ENCODE measurements around the gene TEAD1.

DNA sequence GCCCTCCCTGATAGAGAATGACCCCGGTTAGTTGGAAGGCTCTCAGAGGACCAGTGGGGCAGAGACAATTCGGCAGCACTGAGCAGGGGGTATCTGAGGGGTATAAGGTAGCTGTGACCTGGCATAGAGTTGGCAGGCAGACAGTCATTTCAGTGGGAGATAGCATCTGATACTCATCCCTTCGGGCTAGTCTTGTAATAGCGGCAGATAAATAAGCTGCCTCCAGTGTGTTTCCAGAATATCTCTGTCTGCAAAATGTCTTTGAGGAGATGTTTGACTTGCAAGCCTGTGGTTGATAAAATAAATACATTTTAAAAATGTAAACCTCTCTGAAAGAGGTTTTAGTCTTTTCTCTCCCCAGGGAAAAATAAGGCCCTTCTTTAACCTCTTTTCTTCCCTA, 54.2 kb downstream of the TEAD1 start:
- TF ChIP-seq, protein P1, sequence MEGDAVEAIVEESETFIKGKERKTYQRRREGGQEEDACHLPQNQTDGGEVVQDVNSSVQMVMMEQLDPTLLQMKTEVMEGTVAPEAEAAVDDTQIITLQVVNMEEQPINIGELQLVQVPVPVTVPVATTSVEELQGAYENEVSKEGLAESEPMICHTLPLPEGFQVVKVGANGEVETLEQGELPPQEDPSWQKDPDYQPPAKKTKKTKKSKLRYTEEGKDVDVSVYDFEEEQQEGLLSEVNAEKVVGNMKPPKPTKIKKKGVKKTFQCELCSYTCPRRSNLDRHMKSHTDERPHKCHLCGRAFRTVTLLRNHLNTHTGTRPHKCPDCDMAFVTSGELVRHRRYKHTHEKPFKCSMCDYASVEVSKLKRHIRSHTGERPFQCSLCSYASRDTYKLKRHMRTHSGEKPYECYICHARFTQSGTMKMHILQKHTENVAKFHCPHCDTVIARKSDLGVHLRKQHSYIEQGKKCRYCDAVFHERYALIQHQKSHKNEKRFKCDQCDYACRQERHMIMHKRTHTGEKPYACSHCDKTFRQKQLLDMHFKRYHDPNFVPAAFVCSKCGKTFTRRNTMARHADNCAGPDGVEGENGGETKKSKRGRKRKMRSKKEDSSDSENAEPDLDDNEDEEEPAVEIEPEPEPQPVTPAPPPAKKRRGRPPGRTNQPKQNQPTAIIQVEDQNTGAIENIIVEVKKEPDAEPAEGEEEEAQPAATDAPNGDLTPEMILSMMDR (IDR thresholded peaks at IDR 0.05): no peak
- no peak for TF ChIP-seq POLR2A (IDR thresholded peaks at IDR 0.05)
